PFSK-1 (cell line): Measurements from ENCODE around the gene GSK3A.
A peak's percentile ranks its signal among the peaks of the same experiment; 100 is the strongest.

Source experiments
- FOXP2 ChIP-seq: optimal IDR thresholded peaks from 2 replicates; pipeline ENCODE3; 2011; ENCODE audit warnings: borderline replicate concordance, control low read depth, inconsistent platforms; ENCODE audit not compliant: insufficient read depth; ENCODE audit errors: extremely low read length, extremely low read depth
- POLR2AphosphoS5 ChIP-seq: IDR thresholded peaks from 2 replicates; pipeline ENCODE4 v1.6.1; 2012; ENCODE audit warnings: low read depth, mild to moderate bottlenecking, control low read depth, low read length, moderate library complexity
- REST ChIP-seq, 2 experiments: IDR thresholded peaks; 2 replicates each; pipeline versions ENCODE4 v1.6.1 to v1.8.0; 2011 to 2012; ENCODE audit warnings: low read depth in 2 of 2, low read length in 2 of 2, control low read depth in 1 of 2, inconsistent platforms in 1 of 2, mild to moderate bottlenecking in 1 of 2, moderate library complexity in 1 of 2; ENCODE audit not compliant: insufficient read depth in 1 of 2
- SIN3A ChIP-seq: IDR thresholded peaks from 2 replicates; pipeline ENCODE4 v1.6.1; 2012; ENCODE audit warnings: mild to moderate bottlenecking, low read length, moderate library complexity, borderline replicate concordance; ENCODE audit not compliant: insufficient read depth
- TAF1 ChIP-seq: IDR thresholded peaks from 2 replicates; pipeline ENCODE4 v1.6.1; 2012; ENCODE audit warnings: low read length, control low read depth, borderline replicate concordance; ENCODE audit not compliant: insufficient read depth

GSK3A gene

GRCh38 chr19:42206871-42207755 lies 35.3 kb downstream of the GSK3A start:
- no peak for TF ChIP-seq REST (IDR thresholded peaks at IDR 0.05; ENCODE audit: insufficient read depth in 1 of 2, low read depth in 2 of 2, low read length in 2 of 2)
- no peak for TF ChIP-seq TAF1
- no peak for TF ChIP-seq SIN3A
- TF ChIP-seq POLR2AphosphoS5, result no peak
- TF ChIP-seq FOXP2, result no peak

DNA sequence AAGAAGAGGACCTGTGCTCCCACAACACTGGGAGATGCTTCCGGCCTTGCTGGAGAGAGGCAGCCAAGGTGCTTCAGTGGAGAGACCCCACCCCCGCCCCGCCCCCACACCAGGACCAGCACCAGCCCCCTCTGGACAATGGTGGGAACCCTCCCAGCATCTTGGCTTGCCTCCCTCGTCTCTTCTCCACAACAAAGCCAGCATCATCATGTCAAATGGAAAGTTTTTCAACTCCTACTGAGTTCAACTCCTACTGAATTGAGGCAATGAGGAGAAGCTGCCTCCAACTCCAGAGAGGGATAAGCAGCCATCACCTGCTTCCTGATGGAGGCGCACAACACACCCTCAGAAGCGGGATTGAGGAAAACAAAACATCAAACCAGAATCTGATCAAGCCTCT lies 37.7 kb downstream of the GSK3A start:
- no peak for TF ChIP-seq SIN3A
- TF ChIP-seq FOXP2, result no peak
- no peak for TF ChIP-seq POLR2AphosphoS5
- TF ChIP-seq TAF1, result no peak
- TF ChIP-seq REST (IDR thresholded peaks at IDR 0.05; ENCODE audit: insufficient read depth in 1 of 2, low read depth in 2 of 2, low read length in 2 of 2), result no peak

GRCh38 chr19:42203700-42204099 lies 38.7 kb downstream of the GSK3A start:
- TF ChIP-seq REST (IDR thresholded peaks at IDR 0.05; ENCODE audit: insufficient read depth in 1 of 2, low read depth in 2 of 2, low read length in 2 of 2) (peak; percentile 78 to 88), FOXP2 (no peak)

- TF ChIP-seq SIN3A (no peak), POLR2AphosphoS5 (no peak), TAF1 (no peak), REST (IDR thresholded peaks at IDR 0.05; ENCODE audit: insufficient read depth in 1 of 2, low read depth in 2 of 2, low read length in 2 of 2) (no peak), FOXP2 (no peak)
Measured at GRCh38 chr19:42202290-42202880, 40.0 kb downstream of the GSK3A start.
